ENCODE measurements around the gene ZNF394.

DNA sequence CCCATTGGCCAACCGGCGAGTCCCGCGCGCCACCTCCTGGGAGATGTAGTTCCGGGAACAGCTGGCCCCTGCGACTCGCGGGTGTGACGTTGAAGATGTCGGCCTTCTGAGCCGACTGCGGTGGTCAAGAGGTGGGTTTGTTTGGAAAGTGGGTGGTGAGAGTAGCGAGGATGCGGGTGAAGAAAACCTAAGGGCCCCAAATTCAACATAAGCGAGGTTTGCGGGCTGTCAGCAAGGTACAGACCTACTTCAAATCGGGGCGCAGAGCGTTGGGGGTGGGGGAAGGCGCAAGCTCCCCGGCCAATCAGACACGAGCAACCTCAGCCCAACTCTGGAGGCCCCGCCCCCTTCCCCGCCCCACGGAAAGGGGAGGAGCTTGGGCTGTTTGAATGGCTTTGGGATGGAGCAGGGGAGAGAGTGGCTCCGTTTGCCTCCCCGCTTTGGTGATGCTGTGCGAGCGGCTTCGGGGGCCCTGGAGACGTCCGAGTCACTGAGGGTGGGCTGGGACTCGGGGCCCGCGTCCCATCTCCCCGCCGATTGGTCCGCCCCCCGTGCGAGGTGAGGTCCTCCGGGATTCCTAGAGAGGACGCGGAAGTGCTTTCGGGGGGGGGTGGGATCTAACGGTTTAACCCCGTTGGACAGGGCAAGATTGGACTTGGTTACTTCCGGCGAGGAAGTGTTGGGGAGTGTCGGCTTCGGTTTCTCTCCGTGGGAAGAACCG is 4.7 kb upstream of the ZNF394 start, which contains the start of gene ZKSCAN5:
- peak; percentile 57 for TF ChIP-seq MAX (IDR thresholded peaks at IDR 0.05)
- TF ChIP-seq, protein P1, sequence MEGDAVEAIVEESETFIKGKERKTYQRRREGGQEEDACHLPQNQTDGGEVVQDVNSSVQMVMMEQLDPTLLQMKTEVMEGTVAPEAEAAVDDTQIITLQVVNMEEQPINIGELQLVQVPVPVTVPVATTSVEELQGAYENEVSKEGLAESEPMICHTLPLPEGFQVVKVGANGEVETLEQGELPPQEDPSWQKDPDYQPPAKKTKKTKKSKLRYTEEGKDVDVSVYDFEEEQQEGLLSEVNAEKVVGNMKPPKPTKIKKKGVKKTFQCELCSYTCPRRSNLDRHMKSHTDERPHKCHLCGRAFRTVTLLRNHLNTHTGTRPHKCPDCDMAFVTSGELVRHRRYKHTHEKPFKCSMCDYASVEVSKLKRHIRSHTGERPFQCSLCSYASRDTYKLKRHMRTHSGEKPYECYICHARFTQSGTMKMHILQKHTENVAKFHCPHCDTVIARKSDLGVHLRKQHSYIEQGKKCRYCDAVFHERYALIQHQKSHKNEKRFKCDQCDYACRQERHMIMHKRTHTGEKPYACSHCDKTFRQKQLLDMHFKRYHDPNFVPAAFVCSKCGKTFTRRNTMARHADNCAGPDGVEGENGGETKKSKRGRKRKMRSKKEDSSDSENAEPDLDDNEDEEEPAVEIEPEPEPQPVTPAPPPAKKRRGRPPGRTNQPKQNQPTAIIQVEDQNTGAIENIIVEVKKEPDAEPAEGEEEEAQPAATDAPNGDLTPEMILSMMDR (IDR thresholded peaks at IDR 0.05; ENCODE audit: low read depth, low read length, missing input control), result no peak
- TF ChIP-seq GABPA (IDR thresholded peaks at IDR 0.05 in 1 of 2, conservative IDR thresholded peaks at IDR 0.05 in 1 of 2), result peak; percentile 81 to 95
- TF ChIP-seq TAF1 (conservative IDR thresholded peaks at IDR 0.05), result peak; percentile 27
- TF ChIP-seq, protein P2, sequence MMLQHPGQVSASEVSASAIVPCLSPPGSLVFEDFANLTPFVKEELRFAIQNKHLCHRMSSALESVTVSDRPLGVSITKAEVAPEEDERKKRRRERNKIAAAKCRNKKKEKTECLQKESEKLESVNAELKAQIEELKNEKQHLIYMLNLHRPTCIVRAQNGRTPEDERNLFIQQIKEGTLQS (IDR thresholded peaks at IDR 0.05), result no peak
